IMR-90 (cell line): Measurements from ENCODE around the gene CDKN1C. TPM values are rescaled to one million over a fixed set of nuclear protein-coding genes. Genes with fewer than 3 reads are reported as not detected.
A peak's percentile ranks its signal among the peaks of the same experiment; 100 is the strongest.

Experiments used
- ATAC-seq: fragments of 200-7000 bp; cut with Tn5 transposase; 2 replicates; pipeline ENCODE4 v1.9.1; 2020; ENCODE audit warnings: low read depth, mild to moderate bottlenecking, moderate library complexity
- BruUV-seq: library from RNA; stranded (reverse); fragments of 400-500 nt; replicated peaks from 2 replicates; lab custom pipeline; 2021; lab: Mats Ljungman, UMichigan
- CTCF ChIA-PET: fragments of 300-600 bp; formaldehyde crosslinking; extraction: SDS; loops from one replicate; lab custom pipeline; 2021; ENCODE audit warnings: antibody characterized with exemption; lab: Yijun Ruan, JAX
- POLR2A ChIA-PET: fragments of 300-600 bp; sonication (Branson Sonifier 250); formaldehyde crosslinking; loops from one replicate; lab custom pipeline; 2022; ENCODE audit warnings: antibody characterized with exemption; ENCODE audit not compliant: unreplicated experiment; lab: Charles Lee
- DNase-seq: peaks from one replicate; pipeline ENCODE4 v3.0.0; 2013
- H2AFZ ChIP-seq: replicated peaks from 2 replicates; pipeline ENCODE3; 2013; ENCODE audit warnings: low read length, mild to moderate bottlenecking; ENCODE audit not compliant: poor library complexity
- H2AK5ac ChIP-seq: 2 replicates; pipeline ENCODE4 v1.6.1; 2013; ENCODE audit warnings: low read depth, low read length, inconsistent platforms
- H2AK9ac ChIP-seq: replicated peaks from 2 replicates; pipeline ENCODE3; 2013; ENCODE audit warnings: mild to moderate bottlenecking, low read depth, low read length, moderate library complexity; ENCODE audit not compliant: poor library complexity
- H2BK120ac ChIP-seq: 2 replicates; pipeline ENCODE4 v1.6.1; 2013; ENCODE audit warnings: low read depth, low read length, inconsistent platforms
- H2BK15ac ChIP-seq: 3 replicates; pipeline ENCODE4 v1.6.1; 2013; ENCODE audit warnings: low read depth, low read length, inconsistent platforms
- H2BK20ac ChIP-seq: 2 replicates; pipeline ENCODE4 v1.6.1; 2013; ENCODE audit warnings: low read depth, mild to moderate bottlenecking, inconsistent platforms, low read length, moderate library complexity
- H2BK5ac ChIP-seq: 2 replicates; pipeline ENCODE4 v1.6.1; 2013; ENCODE audit warnings: mild to moderate bottlenecking, low read depth, low read length, inconsistent platforms; ENCODE audit not compliant: poor library complexity, severe bottlenecking
- H3K14ac ChIP-seq: replicated peaks from 2 replicates; pipeline ENCODE4 v1.6.1; 2013; ENCODE audit warnings: low read depth, low read length, inconsistent platforms
- H3K18ac ChIP-seq: 2 replicates; pipeline ENCODE4 v1.6.1; 2013; ENCODE audit warnings: low read depth, low read length, control low read depth
- H3K23ac ChIP-seq: 2 replicates; pipeline ENCODE4 v1.6.1; 2013; ENCODE audit warnings: low read depth, low read length, inconsistent platforms
- H3K27ac ChIP-seq: 2 replicates; pipeline ENCODE4 v1.5.1; 2013; ENCODE audit warnings: mild to moderate bottlenecking, control low read depth, low read length; ENCODE audit not compliant: insufficient read depth
- H3K27me3 ChIP-seq: 2 replicates; pipeline ENCODE4 v1.6.1; 2013; ENCODE audit warnings: low read length; ENCODE audit not compliant: control insufficient read depth, insufficient read depth
- H3K36me3 ChIP-seq: 2 replicates; pipeline ENCODE4 v1.6.1; 2013; ENCODE audit warnings: low read length, mixed read lengths; ENCODE audit not compliant: control insufficient read depth, insufficient read depth
- H3K4ac ChIP-seq: 2 replicates; pipeline ENCODE4 v1.6.1; 2013; ENCODE audit warnings: low read depth, low read length, inconsistent platforms
- H3K4me1 ChIP-seq: 2 replicates; pipeline ENCODE4 v1.6.1; 2013; ENCODE audit warnings: low read length, mixed read lengths; ENCODE audit not compliant: control insufficient read depth, insufficient read depth
- H3K4me2 ChIP-seq: 2 replicates; pipeline ENCODE4 v1.6.1; 2013; ENCODE audit warnings: low read depth, mild to moderate bottlenecking, control low read depth, low read length, moderate library complexity
- H3K4me3 ChIP-seq: 2 replicates; pipeline ENCODE4 v1.5.1; 2013; ENCODE audit warnings: low read depth, mild to moderate bottlenecking, control low read depth, low read length, moderate library complexity; ENCODE audit not compliant: insufficient read depth
- H3K56ac ChIP-seq: 2 replicates; pipeline ENCODE4 v1.6.1; 2013; ENCODE audit warnings: low read length, inconsistent platforms; ENCODE audit not compliant: insufficient read depth; ENCODE audit errors: extremely low read depth
- H3K79me1 ChIP-seq, 2 experiments: 2 replicates each; pipeline ENCODE4 v1.6.1; 2013; ENCODE audit warnings: low read length in 2 of 2, inconsistent platforms in 1 of 2, low read depth in 1 of 2
- H3K9ac ChIP-seq: 2 replicates; pipeline ENCODE4 v1.6.1; 2013; ENCODE audit warnings: low read depth, low read length, control low read depth
- H3K9me1 ChIP-seq: 2 replicates; pipeline ENCODE4 v1.6.1; 2013; ENCODE audit warnings: low read length, inconsistent platforms; ENCODE audit not compliant: insufficient read depth
- H3K9me3 ChIP-seq: 2 replicates; pipeline ENCODE4 v1.6.1; 2013; ENCODE audit warnings: low read length; ENCODE audit not compliant: control insufficient read depth, insufficient read depth
- H4K20me1 ChIP-seq: 2 replicates; pipeline ENCODE4 v1.6.1; 2013; ENCODE audit warnings: low read length, inconsistent platforms; ENCODE audit not compliant: insufficient read depth
- H4K5ac ChIP-seq: 2 replicates; pipeline ENCODE4 v1.6.1; 2013; ENCODE audit warnings: mild to moderate bottlenecking, low read depth, low read length, control low read depth
- H4K8ac ChIP-seq, 2 experiments: 2 replicates each; pipeline ENCODE4 v1.6.1; 2013; ENCODE audit warnings: low read depth in 2 of 2, low read length in 2 of 2, control low read depth in 1 of 2, inconsistent platforms in 1 of 2
- H4K91ac ChIP-seq: 2 replicates; pipeline ENCODE4 v1.6.1; 2013; ENCODE audit warnings: low read depth, low read length, inconsistent platforms; ENCODE audit not compliant: insufficient read depth
- BHLHE40 ChIP-seq: fragments of 150-350 bp; IDR thresholded peaks from 2 replicates; pipeline ENCODE4 v1.6.1; 2016; ENCODE audit warnings: mild to moderate bottlenecking, low read depth, low read length
- CTCF ChIP-seq: conservative IDR thresholded peaks from 2 replicates; pipeline ENCODE4 v1.5.1; 2012; ENCODE audit warnings: mild to moderate bottlenecking, low read depth, low read length, improper control_type of control experiment
- ELK1 ChIP-seq: fragments of 150-350 bp; IDR thresholded peaks from 2 replicates; pipeline ENCODE4 v1.6.1; 2016; ENCODE audit warnings: low read depth, mild to moderate bottlenecking, low read length, moderate library complexity, borderline replicate concordance
- MAZ ChIP-seq: IDR thresholded peaks from 2 replicates; pipeline ENCODE4 v1.6.1; 2012; ENCODE audit warnings: low read depth, mild to moderate bottlenecking, low read length, improper control_type of control experiment, moderate library complexity, borderline replicate concordance
- NFE2L2 ChIP-seq: fragments of 150-350 bp; IDR thresholded peaks from 2 replicates; pipeline ENCODE4 v1.6.1; 2016; ENCODE audit warnings: low read depth, mild to moderate bottlenecking, low read length
- RAD21 ChIP-seq: IDR thresholded peaks from 2 replicates; pipeline ENCODE4 v1.6.1; 2012; ENCODE audit warnings: low read length, improper control_type of control experiment
- SMC3 ChIP-seq: fragments of 150-350 bp; IDR thresholded peaks from 2 replicates; pipeline ENCODE4 v1.6.1; 2016; ENCODE audit warnings: low read depth, mild to moderate bottlenecking, antibody characterized with exemption, low read length, moderate library complexity
- WGBS, 2 experiments: methylation state at CpG; one replicate each; pipeline versions ENCODE4 v1.1.5 to v1.1.7; 2013; ENCODE audit warnings: missing lambda C conversion rate in 2 of 2; ENCODE audit not compliant: insufficient read length in 1 of 2; ENCODE audit errors: extremely low coverage in 2 of 2; 5-methylcytosine and 5-hydroxymethylcytosine counted together
- dilution Hi-C: fragments of 300-500 bp; cut with HindIII; formaldehyde crosslinking; loops from one replicate; pipeline ENCODE4 v1.14.3; 2018; ENCODE audit warnings: low sequenced_read_pairs; ENCODE audit not compliant: unreplicated experiment
- in situ Hi-C: fragments of 300-500 bp; cut with MboI; formaldehyde crosslinking; loops from 3 replicates; pipeline ENCODE4 v1.14.3; 2019; ENCODE audit warnings: low sequenced_read_pairs, inconsistent platforms, mixed read lengths
- intact Hi-C: fragments of 100-400 bp; cut with micrococcal nuclease; formaldehyde crosslinking; loops from 2 replicates; pipeline ENCODE4 v1.10.0; 2022
- polyA plus RNA-seq, 3 experiments: library from polyadenylated mRNA; depleted of rRNA; stranded (reverse); fragments of >200 nt; gene quantifications; 2 replicates each; pipeline ENCODE4 v1.2.3, GENCODE V29; 2012; ENCODE audit warnings: low replicate concordance in 1 of 3
- total RNA-seq: library from RNA; depleted of rRNA; stranded (reverse); fragments of >200 nt; gene quantifications from 2 replicates; pipeline ENCODE4 v1.2.3, GENCODE V29; 2012

The CDKN1C gene
- total and polyA plus RNA-seq, 2 of the 4 experiments (the other 2 are of a cell fraction) = 1.6 to 3.0 TPM

GRCh38 chr11:2886191-2886894, 768 bp upstream of the CDKN1C start:
- in situ Hi-C loops = loop anchor here (5.0 to 25.0 kb wide), 2 partner anchors 354 to 699 kb away; no protein-coding TSS in a partner anchor

More at GRCh38 chr11:2886191-2886894, 768 bp upstream of the CDKN1C start:
- Histone ChIP-seq H4K91ac (no peak overlapping the region), H3K36me3 (peaks cover 3% of the 10 kb centered on the region; the same call in 1 of the 2 replicates), H3K79me1 (peaks cover 0 to 3% of the 10 kb centered on the region in 2 experiments; a peak in 1 of 4 replicates), H3K9ac (0 out of 2 replicates have a peak overlapping the region, but pooled peaks have one; percentile 23), H3K9me1 (no peaks in the 10 kb centered on the region), H3K27me3 (no peaks in the 10 kb centered on the region; the same call in 1 of the 2 replicates), H3K23ac (no peak overlapping the region), H2AK9ac (peak overlapping the region; percentile 77), H4K20me1 (peaks cover 12% of the 10 kb centered on the region), H2AFZ (peak overlapping the region; percentile 90), H2BK20ac (no peak overlapping the region), H2BK120ac (no peak overlapping the region), H2AK5ac (no peak overlapping the region), H3K4me1 (peaks cover 19% of the 10 kb centered on the region), H4K8ac (no peak overlapping the region; a peak in 1 of 4 replicates), H3K4me3 (peak overlapping the region; percentile 29; the same call in 1 of the 2 replicates), H3K56ac (no peak overlapping the region), H3K4me2 (peak overlapping the region; percentile 41), H4K5ac (peak overlapping the region; percentile 51; the same call in 1 of the 2 replicates), H3K4ac (peak overlapping the region; percentile 31; the same call in 1 of the 2 replicates), H3K27ac (peak overlapping the region; percentile 25), H2BK5ac (no peak overlapping the region), H3K18ac (no peak overlapping the region; the same call in 1 of the 2 replicates), H2BK15ac (no peak overlapping the region), H3K14ac (no peak overlapping the region), H3K9me3 (no peaks in the 10 kb centered on the region)
- no TSS peak for BruUV-seq
- DNase-seq (no peak), ATAC-seq (peak; percentile 12)
- WGBS, 2 experiments = 9% methylated on average over 24 of the region's 49 CpGs; no CpG with 5 or more reads in 1 of the 2 experiments
- POLR2A ChIA-PET = interaction anchor here (1.0 kb wide), 1 partner anchor 352 kb away, joined by 4 read pairs; no protein-coding TSS in a partner anchor
- dilution Hi-C loops = no loop called here
- CTCF ChIA-PET = interaction anchor here (11.0 kb wide), 1 partner anchor 354 kb away, joined by 116 read pairs; no protein-coding TSS in a partner anchor
- TF ChIP-seq BHLHE40 (no peak), CTCF (peak; percentile 29; the same call in 1 of the 2 replicates), ELK1 (no peak), SMC3 (no peak), NFE2L2 (no peak), MAZ (peak; percentile 27; the same call in 1 of the 2 replicates), RAD21 (peak; percentile 43)
- intact Hi-C loops = loop anchor here (5.0 kb wide), 1 partner anchor 239 kb away; no protein-coding TSS in a partner anchor
